DND-41 (cell line): ENCODE data around the gene UNC45A.

ENCODE experiments used
- CTCF ChIP-seq: IDR thresholded peaks from 2 replicates; pipeline ENCODE4 v1.5.1; 2012; ENCODE audit warnings: borderline replicate concordance, low read length, moderate library complexity, mild to moderate bottlenecking; ENCODE audit not compliant: poor library complexity, severe bottlenecking; ENCODE audit errors: extremely low read depth
- EZH2 ChIP-seq: IDR thresholded peaks from 3 replicates; pipeline ENCODE4 v1.6.1; 2012; ENCODE audit warnings: borderline replicate concordance, low read depth, mild to moderate bottlenecking, moderate library complexity, low read length, inconsistent platforms; ENCODE audit not compliant: severe bottlenecking

GRCh38 chr15:90990446-90990845 lies 55.4 kb downstream of the UNC45A start:
- no peak for TF ChIP-seq CTCF
- no peak for TF ChIP-seq EZH2
